ENCODE data around the gene PITPNC1.
"Not testable (repeated sequence)": the region's sequence is repeated elsewhere in the genome, so short reads cannot be mapped to it uniquely, and the experiment has no call there.

PITPNC1 gene

GRCh38 chr17:67594115-67594880 is 217.2 kb downstream of the PITPNC1 start:
- DNase-seq: no peak

- no peak for DNase-seq
These were observed 223.3 kb downstream of the PITPNC1 start for GRCh38 chr17:67600408-67600807.

GRCh38 chr17:67601897-67602296 is 224.8 kb downstream of the PITPNC1 start:
- DNase-seq: no peak

- DNase-seq: no peak
These were observed 225.4 kb downstream of the PITPNC1 start for GRCh38 chr17:67602444-67602843.

GRCh38 chr17:67602974-67603373 is 225.9 kb downstream of the PITPNC1 start:
- peak; percentile 68 for DNase-seq

GRCh38 chr17:67605256-67605912 is 228.3 kb downstream of the PITPNC1 start:
- no peak for DNase-seq

- DNase-seq: no peak
These were observed 229.4 kb downstream of the PITPNC1 start for GRCh38 chr17:67606471-67606870.

GRCh38 chr17:67606896-67607604 is 230.0 kb downstream of the PITPNC1 start:
- DNase-seq: no peak

- no peak for DNase-seq
These were observed 233.0 kb downstream of the PITPNC1 start for GRCh38 chr17:67610061-67610460.

GRCh38 chr17:67613961-67614360 is 236.9 kb downstream of the PITPNC1 start:
- DNase-seq: no peak

- no peak for DNase-seq
These were observed 238.0 kb downstream of the PITPNC1 start for GRCh38 chr17:67615011-67615561.

GRCh38 chr17:67615736-67616135 is 238.7 kb downstream of the PITPNC1 start:
- no peak for DNase-seq

- DNase-seq: no peak
These were observed 240.3 kb downstream of the PITPNC1 start for GRCh38 chr17:67617304-67617899.

- no peak for DNase-seq
These were observed 242.5 kb downstream of the PITPNC1 start for GRCh38 chr17:67619555-67619954.

- DNase-seq: no peak
These were observed 243.0 kb downstream of the PITPNC1 start for GRCh38 chr17:67620088-67620487.

- DNase-seq: no peak
These were observed 243.6 kb downstream of the PITPNC1 start for GRCh38 chr17:67620636-67621035.

- no peak for DNase-seq
These were observed 246.7 kb downstream of the PITPNC1 start for GRCh38 chr17:67623767-67624166.

- no peak for DNase-seq
These were observed 248.0 kb downstream of the PITPNC1 start for GRCh38 chr17:67624886-67625656.

- DNase-seq: no peak
These were observed 248.9 kb downstream of the PITPNC1 start for GRCh38 chr17:67625971-67626370.

- DNase-seq: no peak
These were observed 251.5 kb downstream of the PITPNC1 start for GRCh38 chr17:67628580-67629013.

GRCh38 chr17:67629971-67630320 is 252.9 kb downstream of the PITPNC1 start:
- DNase-seq: no peak

- not testable (repeated sequence) for DNase-seq
These were observed 253.8 kb downstream of the PITPNC1 start for GRCh38 chr17:67630836-67631235.

All from activated CD8-positive, alpha-beta memory T cell treated with anti-CD3 and anti-CD28 coated beads for 24 hours (primary cell).